SU-DHL-6 (cell line): ENCODE data around the gene BIN2.

Source experiments
- EZH2phosphoT487 ChIP-seq: fragments of 200-600 bp; sonication (generic), shearing (Covaris generic); conservative IDR thresholded peaks from 2 replicates; pipeline ENCODE4 v1.6.1; 2018; ENCODE audit warnings: mild to moderate bottlenecking, antibody characterized with exemption, low read length, moderate library complexity, mixed read lengths
- TF ChIP-seq, protein P1 (sequence below): fragments of 200-600 bp; sonication (generic); IDR thresholded peaks from one replicate; pipeline ENCODE4 v1.5.1; 2017; ENCODE audit warnings: antibody characterized with exemption, mild to moderate bottlenecking, low read length, moderate library complexity; ENCODE audit not compliant: insufficient read depth, poor library complexity, severe bottlenecking

DNA sequence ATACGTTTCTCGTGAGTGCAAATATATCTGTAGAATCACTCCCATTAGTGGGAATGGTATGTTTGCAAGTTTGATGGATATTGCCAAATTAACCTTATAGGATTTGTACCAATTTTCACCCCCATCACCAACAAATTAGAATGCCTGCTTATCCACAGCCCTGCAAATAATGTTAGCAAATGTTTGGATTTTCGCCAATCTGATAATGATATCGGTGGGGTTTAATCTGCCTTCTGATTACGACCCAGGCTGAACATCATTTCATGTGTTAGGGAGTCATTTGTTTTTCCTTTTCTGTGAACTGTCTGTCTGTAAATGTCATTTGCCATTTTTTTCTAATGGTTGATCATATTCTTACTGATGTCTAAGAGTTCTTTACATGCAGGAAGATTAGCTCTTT, 89.4 kb downstream of the BIN2 start:
- TF ChIP-seq, protein P1, sequence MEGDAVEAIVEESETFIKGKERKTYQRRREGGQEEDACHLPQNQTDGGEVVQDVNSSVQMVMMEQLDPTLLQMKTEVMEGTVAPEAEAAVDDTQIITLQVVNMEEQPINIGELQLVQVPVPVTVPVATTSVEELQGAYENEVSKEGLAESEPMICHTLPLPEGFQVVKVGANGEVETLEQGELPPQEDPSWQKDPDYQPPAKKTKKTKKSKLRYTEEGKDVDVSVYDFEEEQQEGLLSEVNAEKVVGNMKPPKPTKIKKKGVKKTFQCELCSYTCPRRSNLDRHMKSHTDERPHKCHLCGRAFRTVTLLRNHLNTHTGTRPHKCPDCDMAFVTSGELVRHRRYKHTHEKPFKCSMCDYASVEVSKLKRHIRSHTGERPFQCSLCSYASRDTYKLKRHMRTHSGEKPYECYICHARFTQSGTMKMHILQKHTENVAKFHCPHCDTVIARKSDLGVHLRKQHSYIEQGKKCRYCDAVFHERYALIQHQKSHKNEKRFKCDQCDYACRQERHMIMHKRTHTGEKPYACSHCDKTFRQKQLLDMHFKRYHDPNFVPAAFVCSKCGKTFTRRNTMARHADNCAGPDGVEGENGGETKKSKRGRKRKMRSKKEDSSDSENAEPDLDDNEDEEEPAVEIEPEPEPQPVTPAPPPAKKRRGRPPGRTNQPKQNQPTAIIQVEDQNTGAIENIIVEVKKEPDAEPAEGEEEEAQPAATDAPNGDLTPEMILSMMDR = no peak
- no peak for TF ChIP-seq EZH2phosphoT487
